ENCODE results near the gene KANK4.

Gene KANK4

DNA sequence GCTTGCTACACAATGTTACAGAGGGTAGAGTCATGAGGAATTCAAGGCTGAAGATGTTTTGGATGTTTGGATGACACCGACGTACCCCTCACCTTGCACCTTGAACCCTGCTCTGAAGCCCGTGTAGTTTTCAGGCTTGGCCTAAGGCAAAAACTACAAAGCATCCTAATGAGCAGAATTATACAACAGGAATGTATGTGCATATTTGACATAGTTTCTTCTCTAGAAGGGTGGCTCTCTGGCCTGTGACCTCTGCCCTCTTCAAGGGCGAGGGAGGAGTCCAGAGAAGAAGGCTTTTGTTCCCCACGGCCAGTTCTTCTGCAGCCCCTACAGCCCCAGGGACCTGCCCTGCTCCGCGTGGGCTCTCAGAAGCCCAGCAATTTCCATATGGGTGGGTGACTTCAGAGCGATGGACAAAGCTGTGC lies 81.3 kb downstream of the KANK4 start:
- peak; percentile 70; the same call in 1 of the 2 replicates for TF ChIP-seq TEAD4 (IDR thresholded peaks at IDR 0.05)
- no peak for TF ChIP-seq EGR1 (IDR thresholded peaks at IDR 0.05)

DNA sequence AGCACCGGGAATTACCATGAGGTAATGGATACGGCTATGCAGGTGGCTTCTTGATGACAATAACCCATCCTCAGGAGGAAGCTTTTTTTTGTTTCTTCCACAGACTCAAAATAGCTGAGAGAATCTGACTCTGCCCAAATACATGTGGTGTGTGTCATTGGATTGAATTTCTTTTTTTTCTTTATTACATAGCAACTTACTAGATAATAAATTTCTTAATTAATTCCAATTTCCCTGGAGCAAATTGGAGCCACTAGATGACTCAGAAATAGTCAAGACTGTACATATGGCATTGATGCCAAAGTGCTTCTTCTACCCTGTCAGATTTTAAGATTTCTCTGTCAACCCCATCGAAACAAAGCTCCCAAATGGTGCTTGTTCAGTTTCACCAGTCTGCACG lies 81.9 kb downstream of the KANK4 start:
- TF ChIP-seq TCF12 (IDR thresholded peaks at IDR 0.05; ENCODE audit: low read depth) (no peak), EGR1 (IDR thresholded peaks at IDR 0.05) (no peak), CEBPB (IDR thresholded peaks at IDR 0.05) (no peak), YY1 (IDR thresholded peaks at IDR 0.05; ENCODE audit: low read depth) (no peak)
- TF ChIP-seq, protein P1, sequence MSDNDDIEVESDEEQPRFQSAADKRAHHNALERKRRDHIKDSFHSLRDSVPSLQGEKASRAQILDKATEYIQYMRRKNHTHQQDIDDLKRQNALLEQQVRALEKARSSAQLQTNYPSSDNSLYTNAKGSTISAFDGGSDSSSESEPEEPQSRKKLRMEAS (IDR thresholded peaks at IDR 0.05) = no peak
- TF ChIP-seq, protein P2, sequence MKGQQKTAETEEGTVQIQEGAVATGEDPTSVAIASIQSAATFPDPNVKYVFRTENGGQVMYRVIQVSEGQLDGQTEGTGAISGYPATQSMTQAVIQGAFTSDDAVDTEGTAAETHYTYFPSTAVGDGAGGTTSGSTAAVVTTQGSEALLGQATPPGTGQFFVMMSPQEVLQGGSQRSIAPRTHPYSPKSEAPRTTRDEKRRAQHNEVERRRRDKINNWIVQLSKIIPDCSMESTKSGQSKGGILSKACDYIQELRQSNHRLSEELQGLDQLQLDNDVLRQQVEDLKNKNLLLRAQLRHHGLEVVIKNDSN (IDR thresholded peaks at IDR 0.05) = no peak

DNA sequence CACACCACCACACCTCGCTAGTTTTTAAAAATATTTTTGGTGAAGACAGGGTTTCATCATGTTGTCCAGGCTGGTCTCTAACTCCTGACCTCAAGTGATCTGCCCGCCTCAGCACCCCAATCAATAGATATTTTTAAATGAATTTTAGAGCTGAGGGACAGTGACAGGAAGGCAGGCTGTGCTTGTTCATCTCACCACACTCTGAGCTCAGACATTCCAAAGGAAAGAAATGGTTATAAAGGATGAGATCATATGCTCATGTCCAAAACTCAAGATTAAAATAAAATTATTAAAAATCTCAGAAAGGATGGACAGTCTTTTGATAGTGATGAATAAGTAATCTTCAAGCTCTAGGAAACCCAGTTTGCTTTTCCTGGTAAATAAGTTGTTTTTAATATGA lies 83.7 kb downstream of the KANK4 start:
- no peak for TF ChIP-seq NFIC (IDR thresholded peaks at IDR 0.05)
- no peak for TF ChIP-seq TAF1 (IDR thresholded peaks at IDR 0.05; ENCODE audit: low read depth)
- TF ChIP-seq, protein P3, sequence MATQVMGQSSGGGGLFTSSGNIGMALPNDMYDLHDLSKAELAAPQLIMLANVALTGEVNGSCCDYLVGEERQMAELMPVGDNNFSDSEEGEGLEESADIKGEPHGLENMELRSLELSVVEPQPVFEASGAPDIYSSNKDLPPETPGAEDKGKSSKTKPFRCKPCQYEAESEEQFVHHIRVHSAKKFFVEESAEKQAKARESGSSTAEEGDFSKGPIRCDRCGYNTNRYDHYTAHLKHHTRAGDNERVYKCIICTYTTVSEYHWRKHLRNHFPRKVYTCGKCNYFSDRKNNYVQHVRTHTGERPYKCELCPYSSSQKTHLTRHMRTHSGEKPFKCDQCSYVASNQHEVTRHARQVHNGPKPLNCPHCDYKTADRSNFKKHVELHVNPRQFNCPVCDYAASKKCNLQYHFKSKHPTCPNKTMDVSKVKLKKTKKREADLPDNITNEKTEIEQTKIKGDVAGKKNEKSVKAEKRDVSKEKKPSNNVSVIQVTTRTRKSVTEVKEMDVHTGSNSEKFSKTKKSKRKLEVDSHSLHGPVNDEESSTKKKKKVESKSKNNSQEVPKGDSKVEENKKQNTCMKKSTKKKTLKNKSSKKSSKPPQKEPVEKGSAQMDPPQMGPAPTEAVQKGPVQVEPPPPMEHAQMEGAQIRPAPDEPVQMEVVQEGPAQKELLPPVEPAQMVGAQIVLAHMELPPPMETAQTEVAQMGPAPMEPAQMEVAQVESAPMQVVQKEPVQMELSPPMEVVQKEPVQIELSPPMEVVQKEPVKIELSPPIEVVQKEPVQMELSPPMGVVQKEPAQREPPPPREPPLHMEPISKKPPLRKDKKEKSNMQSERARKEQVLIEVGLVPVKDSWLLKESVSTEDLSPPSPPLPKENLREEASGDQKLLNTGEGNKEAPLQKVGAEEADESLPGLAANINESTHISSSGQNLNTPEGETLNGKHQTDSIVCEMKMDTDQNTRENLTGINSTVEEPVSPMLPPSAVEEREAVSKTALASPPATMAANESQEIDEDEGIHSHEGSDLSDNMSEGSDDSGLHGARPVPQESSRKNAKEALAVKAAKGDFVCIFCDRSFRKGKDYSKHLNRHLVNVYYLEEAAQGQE (IDR thresholded peaks at IDR 0.05; ENCODE audit: low read depth) = no peak
- no peak for TF ChIP-seq YY1 (IDR thresholded peaks at IDR 0.05; ENCODE audit: low read depth)

DNA sequence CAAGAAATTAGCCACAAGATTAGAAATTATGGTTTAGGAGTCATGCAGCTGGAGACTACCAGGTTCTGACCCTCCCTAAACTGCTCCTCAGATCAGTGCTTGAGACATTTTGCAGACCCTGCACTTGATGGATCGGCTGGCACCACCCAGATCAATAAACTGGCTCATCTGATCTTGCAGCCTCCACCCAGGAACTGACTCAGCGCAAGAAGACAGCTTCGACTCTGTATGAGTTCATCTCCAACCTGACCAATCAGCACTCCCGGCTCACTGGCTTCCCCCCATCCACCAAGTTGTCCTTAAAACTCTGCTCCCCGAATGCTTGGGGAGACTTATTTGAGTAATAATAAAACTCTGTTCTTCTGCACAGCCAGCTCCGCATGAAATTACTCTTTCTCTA lies 84.5 kb downstream of the KANK4 start:
- TF ChIP-seq NFIC (IDR thresholded peaks at IDR 0.05) (no peak), EGR1 (IDR thresholded peaks at IDR 0.05) (no peak), EP300 (IDR thresholded peaks at IDR 0.05; ENCODE audit: borderline replicate concordance) (no peak), TCF12 (IDR thresholded peaks at IDR 0.05; ENCODE audit: low read depth) (no peak), YY1 (IDR thresholded peaks at IDR 0.05; ENCODE audit: low read depth) (no peak), ZBTB7A (IDR thresholded peaks at IDR 0.05; ENCODE audit: low read depth) (no peak), CEBPB (IDR thresholded peaks at IDR 0.05) (no peak), RAD21 (IDR thresholded peaks at IDR 0.05; ENCODE audit: low read depth) (no peak), TEAD4 (IDR thresholded peaks at IDR 0.05) (no peak), CREB1 (IDR thresholded peaks at IDR 0.05; ENCODE audit: low read depth) (no peak), FOXM1 (IDR thresholded peaks at IDR 0.05; ENCODE audit: borderline replicate concordance, low read depth) (no peak), TAF1 (IDR thresholded peaks at IDR 0.05; ENCODE audit: low read depth) (no peak)
- TF ChIP-seq, protein P1 (IDR thresholded peaks at IDR 0.05) = no peak
- TF ChIP-seq, protein P2 (IDR thresholded peaks at IDR 0.05) = no peak
- TF ChIP-seq, protein P3 (IDR thresholded peaks at IDR 0.05; ENCODE audit: low read depth) = no peak

DNA sequence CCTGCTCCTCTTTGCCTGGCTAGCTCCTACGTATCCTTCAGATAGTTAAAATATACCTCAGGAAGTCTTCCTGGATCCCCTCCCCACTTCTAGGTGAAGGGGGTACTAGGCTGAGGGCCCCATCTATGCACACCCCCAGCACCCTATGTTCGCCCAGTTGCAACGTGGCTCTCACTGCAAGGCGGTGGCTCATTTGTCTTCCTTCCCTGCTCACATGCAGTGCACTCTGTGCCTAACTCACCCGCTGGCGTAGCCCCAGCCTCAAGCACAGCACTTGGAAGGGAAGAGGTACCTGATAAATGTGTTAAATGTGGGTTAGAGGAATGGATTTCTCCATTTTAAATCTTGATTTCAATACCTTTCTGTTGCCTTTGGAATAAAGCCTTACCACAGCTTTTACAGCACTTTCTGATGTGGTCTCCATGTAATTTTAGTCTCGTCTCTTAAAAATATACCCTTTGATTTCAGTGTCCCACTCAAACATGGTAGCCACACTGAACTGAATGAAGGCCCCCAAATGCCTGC lies 85.2 kb downstream of the KANK4 start:
- TF ChIP-seq, protein P3 (IDR thresholded peaks at IDR 0.05; ENCODE audit: low read depth) = no peak
- TF ChIP-seq TAF1 (IDR thresholded peaks at IDR 0.05; ENCODE audit: low read depth) = no peak
- TF ChIP-seq TCF12 (IDR thresholded peaks at IDR 0.05; ENCODE audit: low read depth) = no peak
- TF ChIP-seq EP300 (IDR thresholded peaks at IDR 0.05; ENCODE audit: borderline replicate concordance) = no peak
- TF ChIP-seq, protein P1 (IDR thresholded peaks at IDR 0.05) = no peak
- no peak for TF ChIP-seq FOXM1 (IDR thresholded peaks at IDR 0.05; ENCODE audit: borderline replicate concordance, low read depth)
- TF ChIP-seq ZBTB7A (IDR thresholded peaks at IDR 0.05; ENCODE audit: low read depth) = no peak
